SKM-1 treated with dmso at 0.1 percent for 144 hours (cell line): ENCODE data around the gene CDC25A.

Source experiments
- DNase-seq: peaks from one replicate; lab custom pipeline; 2025; ENCODE audit not compliant: unreplicated experiment; lab: John Stamatoyannopoulos, UW

Gene CDC25A

GRCh38 chr3:48142316-48142870, 45.8 kb downstream of the CDC25A start:
- DNase-seq, result no peak

GRCh38 chr3:48141604-48142137, 46.5 kb downstream of the CDC25A start:
- no peak for DNase-seq

- no peak for DNase-seq
Observed at GRCh38 chr3:48140936-48141603, 47.1 kb downstream of the CDC25A start.

- DNase-seq, result no peak
Observed at GRCh38 chr3:48140336-48140757, 47.9 kb downstream of the CDC25A start.

- no peak for DNase-seq
Observed at GRCh38 chr3:48137425-48137999, 50.7 kb downstream of the CDC25A start.

GRCh38 chr3:48135552-48136495, 52.4 kb downstream of the CDC25A start:
- no peak for DNase-seq

- DNase-seq, result no peak
Observed at GRCh38 chr3:48130321-48130904, 57.8 kb downstream of the CDC25A start.

- no peak for DNase-seq
Observed at GRCh38 chr3:48129921-48130320, 58.3 kb downstream of the CDC25A start.

GRCh38 chr3:48128774-48129173, 59.4 kb downstream of the CDC25A start:
- DNase-seq, result no peak

GRCh38 chr3:48125886-48126622, 62.2 kb downstream of the CDC25A start:
- DNase-seq, result no peak

- DNase-seq, result no peak
Observed at GRCh38 chr3:48125013-48125705, 63.1 kb downstream of the CDC25A start.

GRCh38 chr3:48123346-48123745, 64.9 kb downstream of the CDC25A start:
- no peak for DNase-seq

- no peak for DNase-seq
Observed at GRCh38 chr3:48122504-48122903, 65.7 kb downstream of the CDC25A start.

GRCh38 chr3:48120223-48120622, 68.0 kb downstream of the CDC25A start:
- DNase-seq, result no peak

GRCh38 chr3:48119505-48120193, 68.6 kb downstream of the CDC25A start:
- no peak for DNase-seq

- DNase-seq, result no peak
Observed at GRCh38 chr3:48118928-48119327, 69.3 kb downstream of the CDC25A start.

GRCh38 chr3:48118322-48118721, 69.9 kb downstream of the CDC25A start:
- DNase-seq, result no peak

- no peak for DNase-seq
Observed at GRCh38 chr3:48112813-48113212, 75.4 kb downstream of the CDC25A start.
